Bronchial epithelial cell (primary cell): ENCODE data around the gene ABHD6. TPM values are rescaled to one million over a fixed set of nuclear protein-coding genes. Genes with fewer than 3 reads are reported as not detected.

Source experiments
- DNase-seq: peaks from one replicate; pipeline ENCODE4 v3.0.0-alpha.2; 2010; ENCODE audit warnings: low read depth
- FAIRE-seq: peaks from 2 replicates; lab custom pipeline; 2011; peaks lifted over from hg19 to GRCh38; lab: Jason Lieb, UNC
- H3K27me3 ChIP-seq: 2 replicates; pipeline ENCODE4 v1.5.1; 2011; ENCODE audit warnings: low read length; ENCODE audit not compliant: control insufficient read depth, insufficient read depth
- H3K36me3 ChIP-seq: 2 replicates; pipeline ENCODE4 v1.5.1; 2011; ENCODE audit warnings: low read length; ENCODE audit not compliant: control insufficient read depth, insufficient read depth
- H3K4me3 ChIP-seq: 2 replicates; pipeline ENCODE4 v1.5.1; 2011; ENCODE audit warnings: mild to moderate bottlenecking, low read depth, low read length, control low read depth
- CTCF ChIP-seq: IDR thresholded peaks from 2 replicates; pipeline ENCODE4 v1.5.1; 2011; ENCODE audit warnings: mild to moderate bottlenecking, moderate library complexity, low read length, control low read depth, inconsistent platforms; ENCODE audit not compliant: insufficient read depth, severe bottlenecking
- total RNA-seq: library from RNA; depleted of rRNA; stranded (reverse); fragments of >200 nt; gene quantifications from 2 replicates; pipeline ENCODE4 v1.2.1, GENCODE V29; 2014

The ABHD6 gene
- total RNA-seq, 1 donor from 2014 or later = 7.1 TPM

- no peak for FAIRE-seq
- Histone ChIP-seq H3K27me3 (no peaks in the 10 kb centered on the region), H3K4me3 (no peak overlapping the region), H3K36me3 (no peaks in the 10 kb centered on the region)
- TF ChIP-seq CTCF = no peak
- no peak for DNase-seq
Observed at GRCh38 chr3:58190882-58191281, 46.7 kb upstream of the ABHD6 start.

- H3K27me3 ChIP-seq = no peaks in the 10 kb centered on the region
- FAIRE-seq (no peak), DNase-seq (no peak)
- no peak for TF ChIP-seq CTCF
- no peaks in the 10 kb centered on the region for H3K36me3 ChIP-seq
- no peak overlapping the region for H3K4me3 ChIP-seq
Observed at GRCh38 chr3:58191361-58191991, 46.1 kb upstream of the ABHD6 start.

GRCh38 chr3:58192069-58192468 lies 45.5 kb upstream of the ABHD6 start:
- Histone ChIP-seq H3K36me3 (no peaks in the 10 kb centered on the region), H3K27me3 (no peaks in the 10 kb centered on the region), H3K4me3 (no peak overlapping the region)
- no peak for FAIRE-seq
- DNase-seq = no peak
- TF ChIP-seq CTCF = no peak

GRCh38 chr3:58193682-58194407 lies 43.7 kb upstream of the ABHD6 start:
- no peak for DNase-seq
- TF ChIP-seq CTCF = no peak
- H3K36me3 ChIP-seq = no peaks in the 10 kb centered on the region
- H3K27me3 ChIP-seq = no peaks in the 10 kb centered on the region
- no peak for FAIRE-seq
- no peak overlapping the region for H3K4me3 ChIP-seq

- Histone ChIP-seq H3K4me3 (no peak overlapping the region), H3K36me3 (no peaks in the 10 kb centered on the region), H3K27me3 (no peaks in the 10 kb centered on the region)
- TF ChIP-seq CTCF = no peak
- FAIRE-seq (no peak), DNase-seq (no peak)
Observed at GRCh38 chr3:58197588-58197987, 40.0 kb upstream of the ABHD6 start.
